Measurements from ENCODE around the gene IL18R1.

IL18R1 gene

DNA sequence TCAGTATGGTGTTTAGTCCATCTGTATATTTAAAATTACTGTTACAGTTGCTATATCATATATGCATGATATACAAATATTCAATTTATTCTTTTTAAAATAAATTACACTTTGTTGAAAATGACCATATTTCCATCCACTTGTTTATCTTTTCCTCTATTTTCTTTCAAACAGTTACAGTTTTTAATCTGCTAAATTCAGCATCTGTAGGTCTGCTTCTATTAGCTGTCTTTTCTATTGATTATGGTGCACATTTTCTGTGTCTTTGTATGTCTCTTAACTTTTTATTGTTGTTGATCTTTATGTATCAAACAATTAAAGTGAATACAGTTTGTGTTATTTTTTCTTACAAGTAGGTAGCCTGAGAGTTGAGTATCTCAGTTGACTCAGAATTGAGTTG, 28.1 kb downstream of the IL18R1 start:
- TF ChIP-seq MYC (IDR thresholded peaks at IDR 0.05; ENCODE audit: low read depth, low read length) (no peak), POLR2A (IDR thresholded peaks at IDR 0.05; ENCODE audit: extremely low read depth, insufficient read length) (no peak)
- TF ChIP-seq, protein P1, sequence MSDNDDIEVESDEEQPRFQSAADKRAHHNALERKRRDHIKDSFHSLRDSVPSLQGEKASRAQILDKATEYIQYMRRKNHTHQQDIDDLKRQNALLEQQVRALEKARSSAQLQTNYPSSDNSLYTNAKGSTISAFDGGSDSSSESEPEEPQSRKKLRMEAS (IDR thresholded peaks at IDR 0.05; ENCODE audit: low read depth, low read length): no peak
- TF ChIP-seq, protein P2, sequence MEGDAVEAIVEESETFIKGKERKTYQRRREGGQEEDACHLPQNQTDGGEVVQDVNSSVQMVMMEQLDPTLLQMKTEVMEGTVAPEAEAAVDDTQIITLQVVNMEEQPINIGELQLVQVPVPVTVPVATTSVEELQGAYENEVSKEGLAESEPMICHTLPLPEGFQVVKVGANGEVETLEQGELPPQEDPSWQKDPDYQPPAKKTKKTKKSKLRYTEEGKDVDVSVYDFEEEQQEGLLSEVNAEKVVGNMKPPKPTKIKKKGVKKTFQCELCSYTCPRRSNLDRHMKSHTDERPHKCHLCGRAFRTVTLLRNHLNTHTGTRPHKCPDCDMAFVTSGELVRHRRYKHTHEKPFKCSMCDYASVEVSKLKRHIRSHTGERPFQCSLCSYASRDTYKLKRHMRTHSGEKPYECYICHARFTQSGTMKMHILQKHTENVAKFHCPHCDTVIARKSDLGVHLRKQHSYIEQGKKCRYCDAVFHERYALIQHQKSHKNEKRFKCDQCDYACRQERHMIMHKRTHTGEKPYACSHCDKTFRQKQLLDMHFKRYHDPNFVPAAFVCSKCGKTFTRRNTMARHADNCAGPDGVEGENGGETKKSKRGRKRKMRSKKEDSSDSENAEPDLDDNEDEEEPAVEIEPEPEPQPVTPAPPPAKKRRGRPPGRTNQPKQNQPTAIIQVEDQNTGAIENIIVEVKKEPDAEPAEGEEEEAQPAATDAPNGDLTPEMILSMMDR (IDR thresholded peaks at IDR 0.05; ENCODE audit: low read depth, low read length): no peak
- DNase-seq (ENCODE audit: low read depth): no peak
- H3K4me3 ChIP-seq (ENCODE audit: low read depth, low read length): no peak overlapping the region

- TF ChIP-seq, protein P1 (IDR thresholded peaks at IDR 0.05; ENCODE audit: low read depth, low read length): no peak
- TF ChIP-seq MYC (IDR thresholded peaks at IDR 0.05; ENCODE audit: low read depth, low read length) (no peak), POLR2A (IDR thresholded peaks at IDR 0.05; ENCODE audit: extremely low read depth, insufficient read length) (no peak)
- DNase-seq (ENCODE audit: low read depth): no peak
- H3K4me3 ChIP-seq (ENCODE audit: low read depth, low read length): no peak overlapping the region
These were observed 29.9 kb downstream of the IL18R1 start for GRCh38 chr2:102385522-102385921.

GRCh38 chr2:102386004-102386403, 30.4 kb downstream of the IL18R1 start:
- no peak for DNase-seq (ENCODE audit: low read depth)
- TF ChIP-seq, protein P1 (IDR thresholded peaks at IDR 0.05; ENCODE audit: low read depth, low read length): no peak
- TF ChIP-seq POLR2A (IDR thresholded peaks at IDR 0.05; ENCODE audit: extremely low read depth, insufficient read length): no peak
- no peak for TF ChIP-seq MYC (IDR thresholded peaks at IDR 0.05; ENCODE audit: low read depth, low read length)
- TF ChIP-seq, protein P2 (IDR thresholded peaks at IDR 0.05; ENCODE audit: low read depth, low read length): no peak
- H3K4me3 ChIP-seq (ENCODE audit: low read depth, low read length): no peak overlapping the region

GRCh38 chr2:102386867-102387541, 31.4 kb downstream of the IL18R1 start:
- TF ChIP-seq MYC (IDR thresholded peaks at IDR 0.05; ENCODE audit: low read depth, low read length): no peak
- no peak for TF ChIP-seq POLR2A (IDR thresholded peaks at IDR 0.05; ENCODE audit: extremely low read depth, insufficient read length)
- TF ChIP-seq, protein P1 (IDR thresholded peaks at IDR 0.05; ENCODE audit: low read depth, low read length): no peak
- TF ChIP-seq, protein P2 (IDR thresholded peaks at IDR 0.05; ENCODE audit: low read depth, low read length): no peak
- H3K4me3 ChIP-seq (ENCODE audit: low read depth, low read length): no peak overlapping the region
- DNase-seq (ENCODE audit: low read depth): no peak

DNA sequence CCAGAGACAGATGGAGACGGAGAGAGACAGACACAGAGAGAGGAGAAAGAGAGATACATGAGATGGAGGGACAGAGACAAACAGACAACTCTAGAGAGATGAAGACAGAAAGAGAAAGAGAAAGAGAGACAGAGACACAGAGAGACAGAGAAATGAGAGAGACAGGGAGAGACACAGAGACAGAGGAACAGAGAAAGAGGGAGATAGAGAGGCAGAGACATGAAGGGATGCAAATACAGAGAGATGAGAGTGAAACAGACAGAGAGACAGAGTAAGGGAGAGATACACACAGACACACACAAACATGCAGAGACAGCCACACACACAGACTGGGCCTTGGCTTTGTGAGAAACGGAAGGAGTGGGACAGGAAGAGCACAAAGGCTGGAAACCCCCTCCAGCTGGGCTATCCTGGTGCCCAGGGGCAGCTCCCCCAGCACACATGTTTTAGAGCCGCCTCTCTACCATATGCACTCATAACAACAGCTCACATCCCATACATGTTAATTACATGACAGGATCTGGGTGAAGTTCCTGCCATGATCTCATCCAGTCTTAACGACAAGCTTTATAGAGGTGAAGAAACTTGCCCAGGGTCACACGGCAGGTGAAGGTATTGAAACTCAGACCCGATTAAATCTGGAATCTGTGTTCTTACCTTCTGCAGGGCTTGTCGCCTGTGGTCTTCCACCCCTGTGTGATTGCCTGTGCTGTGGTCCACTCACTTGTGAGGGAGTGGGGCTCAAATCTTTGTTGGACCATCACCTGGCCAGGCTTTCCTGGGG, 32.4 kb downstream of the IL18R1 start:
- no peak for DNase-seq (ENCODE audit: low read depth)
- H3K4me3 ChIP-seq (ENCODE audit: low read depth, low read length): no peak overlapping the region
- TF ChIP-seq POLR2A (IDR thresholded peaks at IDR 0.05; ENCODE audit: extremely low read depth, insufficient read length) (no peak), MYC (IDR thresholded peaks at IDR 0.05; ENCODE audit: low read depth, low read length) (no peak)
- TF ChIP-seq, protein P2 (IDR thresholded peaks at IDR 0.05; ENCODE audit: low read depth, low read length): no peak
- TF ChIP-seq, protein P1 (IDR thresholded peaks at IDR 0.05; ENCODE audit: low read depth, low read length): no peak

GRCh38 chr2:102391565-102391964, 36.0 kb downstream of the IL18R1 start:
- no peak for DNase-seq (ENCODE audit: low read depth)
- no peak for TF ChIP-seq POLR2A (IDR thresholded peaks at IDR 0.05; ENCODE audit: extremely low read depth, insufficient read length)
- no peak overlapping the region for H3K4me3 ChIP-seq (ENCODE audit: low read depth, low read length)
